WTC11 (cell line): Measurements from ENCODE around the gene CACNA1B.

Experiments used
- JAZF1 ChIP-seq: fragments of 250-450 bp; sonication (Bioruptor Pico); IDR thresholded peaks from 2 replicates; pipeline ENCODE4 v1.9.0; 2021; ENCODE audit warnings: moderate library complexity, mild to moderate bottlenecking, inconsistent platforms
- TF ChIP-seq, protein P1 (sequence below): fragments of 200-600 bp; IDR thresholded peaks from 2 replicates; pipeline ENCODE4 v1.8.0; 2022; ENCODE audit warnings: antibody characterized with exemption
- TF ChIP-seq, protein P2 (sequence below): sonication (generic); formaldehyde crosslinking; IDR thresholded peaks from 2 replicates; pipeline ENCODE4 v1.8.1; 2023; ENCODE audit warnings: mild to moderate bottlenecking, missing genetic modification reagents, moderate library complexity

DNA sequence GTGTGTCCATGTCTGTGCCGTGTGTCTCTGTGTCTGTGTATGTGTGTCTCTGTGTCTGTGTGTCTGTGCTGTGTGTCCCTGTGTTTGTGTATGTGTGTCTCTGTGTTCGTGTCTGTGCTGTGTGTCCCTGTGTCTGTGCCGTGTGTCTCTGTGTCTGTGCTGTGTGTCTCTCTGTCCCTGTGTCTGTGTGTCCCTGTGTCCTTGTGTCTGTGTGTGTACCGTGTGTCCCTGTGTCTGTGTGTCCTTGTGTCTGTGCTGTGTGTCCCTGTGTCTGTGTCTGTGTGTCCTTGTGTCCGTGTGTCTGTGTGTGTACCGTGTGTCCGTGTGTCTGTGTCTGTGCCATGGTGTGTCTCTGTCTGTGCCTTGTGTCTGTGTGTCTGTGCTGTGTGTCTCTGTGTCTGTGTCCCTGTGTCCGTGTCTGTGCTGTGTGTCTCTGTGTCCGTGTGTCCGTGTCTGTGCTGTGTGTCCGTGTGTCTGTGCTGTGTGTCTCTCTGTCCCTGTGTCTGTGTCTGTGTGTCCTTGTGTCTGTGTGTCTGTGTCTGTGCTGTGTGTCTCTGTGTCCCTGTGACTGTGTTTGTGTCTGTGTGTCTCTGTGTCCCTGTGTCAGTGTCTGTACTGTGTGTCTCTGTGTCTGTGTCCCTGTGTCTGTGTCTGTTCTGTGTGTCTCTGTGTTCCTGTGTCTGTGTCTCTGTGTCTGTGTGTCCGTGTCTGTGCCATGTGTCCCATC lies 23.2 kb downstream of the CACNA1B start:
- no peak for TF ChIP-seq JAZF1
- TF ChIP-seq, protein P1, sequence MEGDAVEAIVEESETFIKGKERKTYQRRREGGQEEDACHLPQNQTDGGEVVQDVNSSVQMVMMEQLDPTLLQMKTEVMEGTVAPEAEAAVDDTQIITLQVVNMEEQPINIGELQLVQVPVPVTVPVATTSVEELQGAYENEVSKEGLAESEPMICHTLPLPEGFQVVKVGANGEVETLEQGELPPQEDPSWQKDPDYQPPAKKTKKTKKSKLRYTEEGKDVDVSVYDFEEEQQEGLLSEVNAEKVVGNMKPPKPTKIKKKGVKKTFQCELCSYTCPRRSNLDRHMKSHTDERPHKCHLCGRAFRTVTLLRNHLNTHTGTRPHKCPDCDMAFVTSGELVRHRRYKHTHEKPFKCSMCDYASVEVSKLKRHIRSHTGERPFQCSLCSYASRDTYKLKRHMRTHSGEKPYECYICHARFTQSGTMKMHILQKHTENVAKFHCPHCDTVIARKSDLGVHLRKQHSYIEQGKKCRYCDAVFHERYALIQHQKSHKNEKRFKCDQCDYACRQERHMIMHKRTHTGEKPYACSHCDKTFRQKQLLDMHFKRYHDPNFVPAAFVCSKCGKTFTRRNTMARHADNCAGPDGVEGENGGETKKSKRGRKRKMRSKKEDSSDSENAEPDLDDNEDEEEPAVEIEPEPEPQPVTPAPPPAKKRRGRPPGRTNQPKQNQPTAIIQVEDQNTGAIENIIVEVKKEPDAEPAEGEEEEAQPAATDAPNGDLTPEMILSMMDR: no peak
- TF ChIP-seq, protein P2, sequence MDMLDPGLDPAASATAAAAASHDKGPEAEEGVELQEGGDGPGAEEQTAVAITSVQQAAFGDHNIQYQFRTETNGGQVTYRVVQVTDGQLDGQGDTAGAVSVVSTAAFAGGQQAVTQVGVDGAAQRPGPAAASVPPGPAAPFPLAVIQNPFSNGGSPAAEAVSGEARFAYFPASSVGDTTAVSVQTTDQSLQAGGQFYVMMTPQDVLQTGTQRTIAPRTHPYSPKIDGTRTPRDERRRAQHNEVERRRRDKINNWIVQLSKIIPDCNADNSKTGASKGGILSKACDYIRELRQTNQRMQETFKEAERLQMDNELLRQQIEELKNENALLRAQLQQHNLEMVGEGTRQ (CRISPR knock-in tag): no peak
